SH-SY5Y (cell line): ENCODE measurements around the gene SV2C.

Source experiments
- GATA2 ChIP-seq: IDR thresholded peaks from 2 replicates; pipeline ENCODE4 v1.6.1; 2011; ENCODE audit warnings: mild to moderate bottlenecking, low read depth, low read length
- GATA3 ChIP-seq: IDR thresholded peaks from 2 replicates; pipeline ENCODE4 v1.6.1; 2011; ENCODE audit warnings: low read depth, mild to moderate bottlenecking, low read length, moderate library complexity

- TF ChIP-seq GATA2 (no peak), GATA3 (no peak)
Observed at GRCh38 chr5:76389513-76390154, 306.5 kb downstream of the SV2C start.
